A549 (cell line): Measurements from ENCODE around the gene RANBP3. TPM values are rescaled to one million over a fixed set of nuclear protein-coding genes. Genes with fewer than 3 reads are reported as not detected.
A peak's percentile ranks its signal among the peaks of the same experiment; 100 is the strongest.

Experiments used
- ATAC-seq, 2 experiments: fragments of 200-7000 bp in 1 of 2; fragments of >200 bp in 1 of 2; cut with Nextera tagmentation in 1 of 2; cut with Tn5 transposase in 1 of 2; 3 replicates each; pipeline versions ENCODE4 v1.8.0 to v1.9.1; 2018 to 2020; ENCODE audit warnings: mild to moderate bottlenecking in 1 of 2, moderate library complexity in 1 of 2
- CTCF ChIA-PET: fragments of 300-600 bp; sonication (Branson Sonifier 250); formaldehyde crosslinking; extraction: SDS; loops from one replicate; lab custom pipeline; 2021; ENCODE audit warnings: antibody characterized with exemption, inconsistent platforms; lab: Yijun Ruan, JAX
- POLR2A ChIA-PET: fragments of 350-600 bp; formaldehyde crosslinking; extraction: SDS; loops from one replicate; lab custom pipeline; 2021; ENCODE audit warnings: antibody characterized with exemption, inconsistent platforms; lab: Yijun Ruan, JAX
- DNase-seq, 2 experiments: peaks; one replicate each; pipeline versions ENCODE4 v3.0.0 to v3.0.0-alpha.2; 2011 to 2016; ENCODE audit warnings: low read depth in 1 of 2, low spot score in 1 of 2
- FAIRE-seq: peaks from 2 replicates; lab custom pipeline; 2011; peaks lifted over from hg19 to GRCh38; lab: Jason Lieb, UNC
- H3K27ac ChIP-seq, 2 experiments: fragments of >200 bp; sonication (Bioruptor Twin); formaldehyde crosslinking; 3 replicates each; pipeline ENCODE4 v1.5.1; 2016 to 2017
- H3K4me1 ChIP-seq: fragments of >200 bp; sonication (Bioruptor Twin); formaldehyde crosslinking; 3 replicates; pipeline ENCODE4 v1.6.1; 2016
- H3K4me2 ChIP-seq: fragments of >200 bp; sonication (Bioruptor Twin); formaldehyde crosslinking; 3 replicates; pipeline ENCODE4 v1.6.1; 2016
- H3K4me3 ChIP-seq: fragments of >200 bp; sonication (Bioruptor Twin); formaldehyde crosslinking; 3 replicates; pipeline ENCODE4 v1.5.1; 2016
- H3K9me3 ChIP-seq: fragments of >200 bp; sonication (Bioruptor Twin); formaldehyde crosslinking; 3 replicates; pipeline ENCODE4 v1.6.1; 2016
- CBX2 ChIP-seq: fragments of 200-600 bp; sonication (generic); IDR thresholded peaks from 2 replicates; pipeline ENCODE4 v1.6.1; 2016; ENCODE audit warnings: low read depth, mild to moderate bottlenecking, borderline replicate concordance
- CEBPB ChIP-seq, 2 experiments: fragments of >200 bp in 1 of 2; sonication (Bioruptor Twin) in 1 of 2; formaldehyde crosslinking in 1 of 2; IDR thresholded peaks; 2 replicates each; pipeline ENCODE4 v1.6.1; 2012 to 2016
- CHD2 ChIP-seq: fragments of 150-350 bp; IDR thresholded peaks from 2 replicates; pipeline ENCODE4 v1.6.1; 2014; ENCODE audit warnings: low read length; ENCODE audit not compliant: partially characterized antibody
- CTCF ChIP-seq: fragments of >200 bp; sonication (Bioruptor Twin); formaldehyde crosslinking; IDR thresholded peaks from 3 replicates; pipeline ENCODE4 v1.5.1; 2016
- EHF ChIP-seq: fragments of 250-450 bp; sonication (Bioruptor Pico); IDR thresholded peaks from 2 replicates; pipeline ENCODE4 v1.5.0; 2020; ENCODE audit warnings: mild to moderate bottlenecking
- EHMT2 ChIP-seq: fragments of 200-600 bp; sonication (generic); IDR thresholded peaks from 2 replicates; pipeline ENCODE4 v1.6.1; 2016; ENCODE audit warnings: antibody characterized with exemption, low read depth, mild to moderate bottlenecking, moderate library complexity
- FOSB ChIP-seq: fragments of 250-450 bp; sonication (Bioruptor Pico); IDR thresholded peaks from 2 replicates; pipeline ENCODE4 v1.5.0; 2020; ENCODE audit warnings: mild to moderate bottlenecking, moderate library complexity
- JUN ChIP-seq, 2 experiments: fragments of >200 bp; sonication (Bioruptor Twin); formaldehyde crosslinking; IDR thresholded peaks; 2 replicates in 1 of 2; 3 replicates in 1 of 2; pipeline ENCODE4 v1.6.1; 2016 to 2017
- MYC ChIP-seq: IDR thresholded peaks from 2 replicates; pipeline ENCODE4 v1.6.1; 2012; ENCODE audit warnings: mild to moderate bottlenecking, inconsistent platforms, low read length, improper control_type of control experiment, borderline replicate concordance
- POLR2AphosphoS2 ChIP-seq: conservative IDR thresholded peaks from 2 replicates; pipeline ENCODE4 v1.6.1; 2012; ENCODE audit warnings: low read length, improper control_type of control experiment, inconsistent platforms
- RAD21 ChIP-seq, 2 experiments: fragments of >200 bp in 1 of 2; sonication (Bioruptor Twin) in 1 of 2; formaldehyde crosslinking in 1 of 2; IDR thresholded peaks in 1 of 2; conservative IDR thresholded peaks in 1 of 2; 2 replicates in 1 of 2; 3 replicates in 1 of 2; pipeline ENCODE4 v1.6.1; 2012 to 2018; ENCODE audit warnings: inconsistent platforms in 1 of 2
- RCOR1 ChIP-seq: fragments of 150-350 bp; IDR thresholded peaks from 2 replicates; pipeline ENCODE4 v1.6.1; 2014; ENCODE audit warnings: antibody characterized with exemption, low read length, low read depth
- RNF2 ChIP-seq: fragments of 200-600 bp; sonication (generic); IDR thresholded peaks from 2 replicates; pipeline ENCODE4 v1.6.1; 2016; ENCODE audit warnings: low read depth, mild to moderate bottlenecking, antibody characterized with exemption, moderate library complexity, borderline replicate concordance
- SMC3 ChIP-seq: fragments of >200 bp; sonication (Bioruptor Twin); formaldehyde crosslinking; IDR thresholded peaks from 3 replicates; pipeline ENCODE4 v1.6.1; 2018; ENCODE audit warnings: inconsistent platforms
- ZFP36 ChIP-seq: fragments of 450-650 bp; IDR thresholded peaks from 2 replicates; pipeline ENCODE4 v1.6.1; 2014; ENCODE audit warnings: borderline replicate concordance; ENCODE audit not compliant: partially characterized antibody
- ZNF302 ChIP-seq: fragments of 250-450 bp; sonication (Bioruptor Pico); IDR thresholded peaks from 2 replicates; pipeline ENCODE4 v1.9.0; 2021; ENCODE audit warnings: inconsistent platforms, mild to moderate bottlenecking, moderate library complexity
- ZSCAN20 ChIP-seq: fragments of 250-450 bp; sonication (Bioruptor Pico); IDR thresholded peaks from 2 replicates; pipeline ENCODE4 v1.8.0; 2022; ENCODE audit warnings: mild to moderate bottlenecking, moderate library complexity
- WGBS: methylation state at CpG from one replicate; pipeline ENCODE4 v1.1.6; 2017; ENCODE audit errors: missing lambda C conversion rate; 5-methylcytosine and 5-hydroxymethylcytosine counted together
- polyA plus RNA-seq, 4 experiments: library from polyadenylated mRNA; depleted of rRNA in 3 of 4; stranded (reverse); fragments of >200 nt; fragmentation: RNase III in 1 of 4; extraction: RNeasy Plus Mini Kit Qiagen cat#74134 plus additional on column Dnase treatment in 1 of 4; gene quantifications; 2 replicates in 3 of 4; 3 replicates in 1 of 4; pipeline ENCODE4 v1.2.3, GENCODE V29; 2011 to 2017
- TF ChIP-seq, protein P1 (sequence below): fragments of 200-600 bp; sonication (generic); IDR thresholded peaks from 2 replicates; pipeline ENCODE4 v1.6.1; 2016; ENCODE audit warnings: antibody characterized with exemption, mild to moderate bottlenecking, moderate library complexity
- TF ChIP-seq, protein P2 (sequence below): fragments of 450-650 bp; IDR thresholded peaks from 2 replicates; pipeline ENCODE4 v1.6.1; 2014; ENCODE audit warnings: antibody characterized with exemption

The RANBP3 gene
- polyA plus RNA-seq, 2 of the 4 experiments (the other 2 are of a cell fraction) = 39.2 to 53.5 TPM

DNA sequence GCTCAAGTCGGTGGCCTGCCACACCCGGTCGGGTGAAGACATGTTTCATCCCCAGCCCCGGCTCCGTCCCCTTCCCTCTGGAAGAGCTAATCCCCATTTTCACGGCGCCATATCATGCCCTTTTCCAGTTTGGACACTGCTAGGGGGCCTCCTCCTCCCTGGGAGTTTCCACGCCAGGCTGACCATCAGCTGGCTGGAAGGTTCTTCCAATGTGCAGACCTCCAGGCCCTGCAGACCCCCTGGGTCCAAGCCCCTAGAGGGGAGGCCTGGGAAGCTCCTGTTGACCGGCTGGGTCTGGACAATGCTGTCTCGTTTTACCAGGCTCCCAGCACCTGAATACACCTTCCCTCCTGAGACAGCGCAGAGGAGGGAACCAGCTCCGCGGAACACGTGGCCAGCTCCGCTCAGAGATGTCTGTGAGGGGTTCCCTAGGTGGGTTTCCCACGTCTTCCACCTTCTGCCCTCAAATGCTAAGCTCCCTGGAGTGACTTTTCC is 44.7 kb upstream of the RANBP3 start:
- no peaks in the 10 kb centered on the region for H3K4me1 ChIP-seq
- H3K9me3 ChIP-seq = no peaks in the 10 kb centered on the region
- TF ChIP-seq ZSCAN20 (no peak), FOSB (CRISPR knock-in tag) (no peak), CHD2 (no peak), EHF (no peak), ZNF302 (CRISPR knock-in tag) (no peak), EHMT2 (no peak), RNF2 (no peak), CBX2 (no peak), JUN (IDR thresholded peaks at IDR 0.05) (no peak), MYC (no peak)
- TF ChIP-seq, protein P1, sequence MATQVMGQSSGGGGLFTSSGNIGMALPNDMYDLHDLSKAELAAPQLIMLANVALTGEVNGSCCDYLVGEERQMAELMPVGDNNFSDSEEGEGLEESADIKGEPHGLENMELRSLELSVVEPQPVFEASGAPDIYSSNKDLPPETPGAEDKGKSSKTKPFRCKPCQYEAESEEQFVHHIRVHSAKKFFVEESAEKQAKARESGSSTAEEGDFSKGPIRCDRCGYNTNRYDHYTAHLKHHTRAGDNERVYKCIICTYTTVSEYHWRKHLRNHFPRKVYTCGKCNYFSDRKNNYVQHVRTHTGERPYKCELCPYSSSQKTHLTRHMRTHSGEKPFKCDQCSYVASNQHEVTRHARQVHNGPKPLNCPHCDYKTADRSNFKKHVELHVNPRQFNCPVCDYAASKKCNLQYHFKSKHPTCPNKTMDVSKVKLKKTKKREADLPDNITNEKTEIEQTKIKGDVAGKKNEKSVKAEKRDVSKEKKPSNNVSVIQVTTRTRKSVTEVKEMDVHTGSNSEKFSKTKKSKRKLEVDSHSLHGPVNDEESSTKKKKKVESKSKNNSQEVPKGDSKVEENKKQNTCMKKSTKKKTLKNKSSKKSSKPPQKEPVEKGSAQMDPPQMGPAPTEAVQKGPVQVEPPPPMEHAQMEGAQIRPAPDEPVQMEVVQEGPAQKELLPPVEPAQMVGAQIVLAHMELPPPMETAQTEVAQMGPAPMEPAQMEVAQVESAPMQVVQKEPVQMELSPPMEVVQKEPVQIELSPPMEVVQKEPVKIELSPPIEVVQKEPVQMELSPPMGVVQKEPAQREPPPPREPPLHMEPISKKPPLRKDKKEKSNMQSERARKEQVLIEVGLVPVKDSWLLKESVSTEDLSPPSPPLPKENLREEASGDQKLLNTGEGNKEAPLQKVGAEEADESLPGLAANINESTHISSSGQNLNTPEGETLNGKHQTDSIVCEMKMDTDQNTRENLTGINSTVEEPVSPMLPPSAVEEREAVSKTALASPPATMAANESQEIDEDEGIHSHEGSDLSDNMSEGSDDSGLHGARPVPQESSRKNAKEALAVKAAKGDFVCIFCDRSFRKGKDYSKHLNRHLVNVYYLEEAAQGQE = no peak
- TF ChIP-seq, protein P2, sequence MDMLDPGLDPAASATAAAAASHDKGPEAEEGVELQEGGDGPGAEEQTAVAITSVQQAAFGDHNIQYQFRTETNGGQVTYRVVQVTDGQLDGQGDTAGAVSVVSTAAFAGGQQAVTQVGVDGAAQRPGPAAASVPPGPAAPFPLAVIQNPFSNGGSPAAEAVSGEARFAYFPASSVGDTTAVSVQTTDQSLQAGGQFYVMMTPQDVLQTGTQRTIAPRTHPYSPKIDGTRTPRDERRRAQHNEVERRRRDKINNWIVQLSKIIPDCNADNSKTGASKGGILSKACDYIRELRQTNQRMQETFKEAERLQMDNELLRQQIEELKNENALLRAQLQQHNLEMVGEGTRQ = no peak
- ATAC-seq = peak; percentile 11 to 40; a peak in 3 of 6 replicates
- FAIRE-seq = no peak
- ChIA-PET CTCF (interaction anchor here (0.8 to 2.4 kb wide), 30 partner anchors 9 to 333 kb away, joined by 3 to 41 read pairs (median 4); partner anchors contain the start of genes NDUFA11, NRTN and RANBP3), POLR2A (interaction anchor here (0.5 kb wide), 1 partner anchor 213 kb away, joined by 6 read pairs; no protein-coding TSS in a partner anchor)
- no peak overlapping the region for H3K4me2 ChIP-seq
- WGBS = 85% methylated on average over 14 of the region's 16 CpGs
- no peak overlapping the region for H3K4me3 ChIP-seq
- no peak overlapping the region for H3K27ac ChIP-seq
- no peak for DNase-seq

- H3K27ac ChIP-seq = no peak overlapping the region
- TF ChIP-seq RAD21 (conservative IDR thresholded peaks at IDR 0.05 in 1 of 2, IDR thresholded peaks at IDR 0.05 in 1 of 2) = peak; percentile 50 to 65
- no peak for TF ChIP-seq POLR2AphosphoS2
- TF ChIP-seq CTCF = peak; percentile 55
- peak; percentile 50; the same call in 1 of the 3 replicates for TF ChIP-seq SMC3
- TF ChIP-seq CEBPB (IDR thresholded peaks at IDR 0.05) = no peak
- no peak for TF ChIP-seq ZFP36
- TF ChIP-seq RCOR1 = no peak
- TF ChIP-seq, all 56 proteins: peak for 3
- POLR2A ChIA-PET = no interaction called here
- Histone ChIP-seq H3K4me2 (no peak overlapping the region), H3K9me3 (no peaks in the 10 kb centered on the region), H3K4me1 (no peaks in the 10 kb centered on the region), H3K4me3 (no peak overlapping the region)
- ATAC-seq (peak; percentile 83 to 96), DNase-seq (peak; percentile 55 to 66), FAIRE-seq (no peak)
- CTCF ChIA-PET = interaction anchor here (0.8 to 2.4 kb wide), 29 partner anchors 8 to 332 kb away, joined by 3 to 41 read pairs (median 4); partner anchors contain the start of genes NDUFA11, NRTN and RANBP3
- 66% methylated on average over 24 of the region's 29 CpGs for WGBS
These were observed 44.1 kb upstream of the RANBP3 start for GRCh38 chr19:6021878-6022569.
